Esophagus muscularis mucosa (tissue), 4 donors: ENCODE data around the gene RBM17. TPM values are rescaled to one million over a fixed set of nuclear protein-coding genes. Genes with fewer than 3 reads are reported as not detected.

ENCODE experiments used
- DNase-seq: peaks from one replicate; pipeline ENCODE4 v3.0.0-alpha.2; 2017; ENCODE audit errors: extremely low spot score
- H3K27ac ChIP-seq, 4 donors: fragments of 200-600 bp; sonication (generic); replicated peaks in 1 of 4; 1 replicate in 3 of 4; 2 replicates in 1 of 4; pipeline ENCODE4 v1.5.1; 2016 to 2019; ENCODE audit warnings: mild to moderate bottlenecking in 1 of 4
- H3K27me3 ChIP-seq, 4 donors: fragments of 200-600 bp; sonication (generic); one replicate each; pipeline versions ENCODE4 v1.5.1 to v1.6.0; 2016 to 2019
- H3K36me3 ChIP-seq, 4 donors: fragments of 200-600 bp; sonication (generic); one replicate each; pipeline ENCODE4 v1.5.1; 2016 to 2019
- H3K4me1 ChIP-seq, 4 donors: fragments of 200-600 bp; sonication (generic); one replicate each; pipeline ENCODE4 v1.5.1; 2016 to 2019
- H3K4me3 ChIP-seq, 4 donors: fragments of 200-600 bp; sonication (generic); 1 replicate in 2 of 4; 2 replicates in 2 of 4; pipeline ENCODE4 v1.5.1; 2016 to 2019; ENCODE audit warnings: mild to moderate bottlenecking in 4 of 4, moderate library complexity in 1 of 4
- H3K9me3 ChIP-seq, 4 donors: fragments of 200-600 bp; sonication (generic); 1 replicate in 3 of 4; 2 replicates in 1 of 4; pipeline ENCODE4 v1.5.1; 2016 to 2019
- EP300 ChIP-seq: sonication (generic); formaldehyde crosslinking; IDR thresholded peaks from one replicate; pipeline ENCODE4 v1.6.1; 2017; ENCODE audit warnings: antibody characterized with exemption
- POLR2A ChIP-seq: fragments of 450-650 bp; IDR thresholded peaks from one replicate; pipeline ENCODE4 v1.6.1; 2017; ENCODE audit warnings: antibody characterized with exemption, moderate library complexity, mild to moderate bottlenecking, low read depth
- POLR2AphosphoS5 ChIP-seq, 2 donors: sonication (generic); formaldehyde crosslinking; IDR thresholded peaks; one replicate each; pipeline ENCODE4 v1.6.1; 2017; ENCODE audit warnings: antibody characterized with exemption in 2 of 2
- WGBS: methylation state at CpG from one replicate; pipeline ENCODE4 v1.1.5; 2018; 5-methylcytosine and 5-hydroxymethylcytosine counted together
- intact Hi-C: fragments of 100-400 bp; cut with DNase I; formaldehyde crosslinking; loops from one replicate; pipeline ENCODE4 v1.15.1; 2023
- total RNA-seq, 4 donors: library from RNA; depleted of rRNA; stranded (reverse); fragments of >200 nt; gene quantifications; one replicate each; pipeline versions ENCODE4 v1.1.0 to v1.2.1, GENCODE V29; 2016
- TF ChIP-seq, protein P1 (sequence below), 3 experiments: fragments of 200-600 bp in 2 of 3; fragments of 450-650 bp in 1 of 3; sonication (generic) in 2 of 3; IDR thresholded peaks; one replicate each; pipeline ENCODE4 v1.5.1; 2017 to 2019; ENCODE audit warnings: antibody characterized with exemption in 3 of 3, mild to moderate bottlenecking in 2 of 3, moderate library complexity in 1 of 3

RBM17 gene
- total RNA-seq, 4 donors from 2014 or later, result 48.5 to 72.9 (median 59.5) TPM

DNA sequence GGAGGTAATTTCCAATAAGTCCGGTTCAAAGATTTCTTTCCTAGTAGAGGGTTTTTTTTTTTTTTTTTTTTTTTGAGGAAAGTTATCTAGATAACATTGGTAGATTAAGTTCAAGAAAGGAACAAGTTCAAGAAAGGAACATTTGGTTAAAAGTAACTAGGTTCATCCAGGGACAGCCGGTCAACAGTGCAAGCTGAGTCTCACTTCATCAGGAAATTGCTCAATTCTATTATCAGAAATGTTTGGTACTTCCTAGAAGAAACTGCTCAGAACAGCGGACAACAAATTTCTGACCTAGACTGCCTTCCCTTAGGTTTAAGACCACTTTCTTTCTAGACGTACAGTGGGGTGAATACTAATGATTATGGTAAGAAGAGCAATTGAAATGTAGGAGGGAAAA, 23.0 kb upstream of the RBM17 start:
- peak overlapping the region in 3 of 4 donors; percentile 32 to 63 (median 60) for H3K27ac ChIP-seq
- intact Hi-C loops, result no loop called here
- 63% methylated on average over 4 of the region's 4 CpGs for WGBS
- H3K4me1 ChIP-seq, result peaks cover 0 to 16% (median 4%) of the 10 kb centered on the region in 4 donors
- no peaks in the 10 kb centered on the region for H3K36me3 ChIP-seq
- no peaks in the 10 kb centered on the region for H3K27me3 ChIP-seq
- DNase-seq, result no peak
- no peaks in the 10 kb centered on the region for H3K9me3 ChIP-seq
- no peak overlapping the region for H3K4me3 ChIP-seq
- TF ChIP-seq POLR2A (no peak), EP300 (no peak), POLR2AphosphoS5 (IDR thresholded peaks at IDR 0.05) (no peak)
- TF ChIP-seq, protein P1, sequence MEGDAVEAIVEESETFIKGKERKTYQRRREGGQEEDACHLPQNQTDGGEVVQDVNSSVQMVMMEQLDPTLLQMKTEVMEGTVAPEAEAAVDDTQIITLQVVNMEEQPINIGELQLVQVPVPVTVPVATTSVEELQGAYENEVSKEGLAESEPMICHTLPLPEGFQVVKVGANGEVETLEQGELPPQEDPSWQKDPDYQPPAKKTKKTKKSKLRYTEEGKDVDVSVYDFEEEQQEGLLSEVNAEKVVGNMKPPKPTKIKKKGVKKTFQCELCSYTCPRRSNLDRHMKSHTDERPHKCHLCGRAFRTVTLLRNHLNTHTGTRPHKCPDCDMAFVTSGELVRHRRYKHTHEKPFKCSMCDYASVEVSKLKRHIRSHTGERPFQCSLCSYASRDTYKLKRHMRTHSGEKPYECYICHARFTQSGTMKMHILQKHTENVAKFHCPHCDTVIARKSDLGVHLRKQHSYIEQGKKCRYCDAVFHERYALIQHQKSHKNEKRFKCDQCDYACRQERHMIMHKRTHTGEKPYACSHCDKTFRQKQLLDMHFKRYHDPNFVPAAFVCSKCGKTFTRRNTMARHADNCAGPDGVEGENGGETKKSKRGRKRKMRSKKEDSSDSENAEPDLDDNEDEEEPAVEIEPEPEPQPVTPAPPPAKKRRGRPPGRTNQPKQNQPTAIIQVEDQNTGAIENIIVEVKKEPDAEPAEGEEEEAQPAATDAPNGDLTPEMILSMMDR (IDR thresholded peaks at IDR 0.05), result no peak

DNA sequence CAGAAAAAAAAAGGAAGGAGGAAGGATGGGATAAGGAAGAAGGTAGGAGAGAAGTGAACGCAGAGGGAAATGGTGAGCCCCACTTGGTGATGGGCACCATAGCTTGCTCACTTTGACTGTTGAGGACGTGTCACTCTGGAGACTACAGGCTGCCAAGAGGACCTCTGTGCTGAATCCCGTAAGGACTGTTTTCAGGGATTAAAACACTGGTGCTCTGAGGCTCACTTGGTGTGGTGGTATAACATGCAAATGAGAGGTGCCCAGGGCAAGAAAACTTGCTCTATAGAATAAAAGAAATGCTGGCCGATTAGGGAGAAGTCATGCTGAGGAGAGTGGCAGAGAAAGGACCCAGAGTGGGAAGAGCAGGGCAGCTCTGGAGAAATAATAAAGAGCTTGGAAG, 21.4 kb upstream of the RBM17 start:
- TF ChIP-seq, protein P1 (IDR thresholded peaks at IDR 0.05), result no peak
- no peak for TF ChIP-seq POLR2AphosphoS5 (IDR thresholded peaks at IDR 0.05)
- TF ChIP-seq EP300, result no peak
- no peak for TF ChIP-seq POLR2A
- no peaks in the 10 kb centered on the region for H3K9me3 ChIP-seq
- H3K36me3 ChIP-seq, result no peaks in the 10 kb centered on the region
- no peak for DNase-seq
- H3K4me1 ChIP-seq, result peaks cover 0 to 28% (median 6%) of the 10 kb centered on the region in 4 donors
- no peak overlapping the region for H3K27ac ChIP-seq
- H3K27me3 ChIP-seq, result no peaks in the 10 kb centered on the region
- 73% methylated on average over 4 of the region's 4 CpGs for WGBS
- H3K4me3 ChIP-seq, result no peak overlapping the region
- intact Hi-C loops, result no loop called here

DNA sequence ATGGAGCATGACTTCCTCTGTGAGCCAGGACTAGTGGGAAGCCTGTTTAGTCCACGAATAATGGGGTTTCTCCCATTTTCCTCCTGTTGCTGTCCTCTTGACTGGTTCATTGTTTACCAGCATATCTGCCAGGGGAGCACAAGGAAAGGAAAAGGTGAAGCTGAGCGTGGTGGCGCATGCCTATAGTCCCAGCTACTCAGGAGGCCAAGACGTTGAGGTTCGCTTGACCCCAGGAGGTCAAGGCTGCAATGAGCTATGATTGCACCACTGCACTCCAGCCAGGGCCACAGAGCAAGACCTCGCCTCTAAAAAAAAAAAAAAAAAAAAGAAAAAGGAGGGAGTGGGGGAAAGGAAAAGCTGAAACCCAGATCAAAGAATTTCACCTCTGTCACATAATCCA, 20.8 kb upstream of the RBM17 start:
- Histone ChIP-seq H3K4me1 (peaks cover 0 to 28% (median 6%) of the 10 kb centered on the region in 4 donors), H3K4me3 (no peak overlapping the region), H3K9me3 (no peaks in the 10 kb centered on the region), H3K27me3 (no peaks in the 10 kb centered on the region), H3K36me3 (no peaks in the 10 kb centered on the region), H3K27ac (no peak overlapping the region)
- DNase-seq, result no peak
- TF ChIP-seq EP300 (no peak), POLR2AphosphoS5 (IDR thresholded peaks at IDR 0.05) (no peak), POLR2A (no peak)
- TF ChIP-seq, protein P1 (IDR thresholded peaks at IDR 0.05), result no peak
- intact Hi-C loops, result no loop called here
- WGBS, result 72% methylated on average over 6 of the region's 6 CpGs

DNA sequence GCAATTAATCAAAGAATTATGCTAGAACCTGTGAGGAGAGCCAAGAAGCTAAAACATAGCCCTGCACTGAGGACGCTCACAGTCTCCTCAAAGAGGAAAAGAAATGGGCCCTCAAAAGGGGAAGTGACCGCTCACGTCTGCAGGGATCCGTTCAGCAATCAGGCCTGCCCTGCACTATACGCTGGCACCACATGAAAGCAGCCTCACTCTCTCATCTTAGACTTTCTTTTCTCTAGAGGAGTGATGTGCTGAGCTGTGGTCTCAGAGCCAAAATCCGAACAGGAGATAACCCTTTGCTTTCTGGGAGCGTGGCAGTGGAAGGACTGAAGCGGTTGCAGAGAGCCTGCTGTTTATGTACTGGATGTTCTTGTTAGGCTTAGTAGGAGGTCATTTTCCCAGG, 20.4 kb upstream of the RBM17 start:
- DNase-seq, result no peak
- TF ChIP-seq POLR2A (no peak), EP300 (no peak), POLR2AphosphoS5 (IDR thresholded peaks at IDR 0.05) (no peak)
- TF ChIP-seq, protein P1 (IDR thresholded peaks at IDR 0.05), result no peak
- WGBS, result 59% methylated on average over 8 of the region's 8 CpGs
- no peaks in the 10 kb centered on the region for H3K9me3 ChIP-seq
- H3K4me1 ChIP-seq, result peaks cover 0 to 28% (median 6%) of the 10 kb centered on the region in 4 donors
- no peak overlapping the region for H3K4me3 ChIP-seq
- H3K27me3 ChIP-seq, result no peaks in the 10 kb centered on the region
- intact Hi-C loops, result no loop called here
- H3K27ac ChIP-seq, result no peak overlapping the region
- no peaks in the 10 kb centered on the region for H3K36me3 ChIP-seq

DNA sequence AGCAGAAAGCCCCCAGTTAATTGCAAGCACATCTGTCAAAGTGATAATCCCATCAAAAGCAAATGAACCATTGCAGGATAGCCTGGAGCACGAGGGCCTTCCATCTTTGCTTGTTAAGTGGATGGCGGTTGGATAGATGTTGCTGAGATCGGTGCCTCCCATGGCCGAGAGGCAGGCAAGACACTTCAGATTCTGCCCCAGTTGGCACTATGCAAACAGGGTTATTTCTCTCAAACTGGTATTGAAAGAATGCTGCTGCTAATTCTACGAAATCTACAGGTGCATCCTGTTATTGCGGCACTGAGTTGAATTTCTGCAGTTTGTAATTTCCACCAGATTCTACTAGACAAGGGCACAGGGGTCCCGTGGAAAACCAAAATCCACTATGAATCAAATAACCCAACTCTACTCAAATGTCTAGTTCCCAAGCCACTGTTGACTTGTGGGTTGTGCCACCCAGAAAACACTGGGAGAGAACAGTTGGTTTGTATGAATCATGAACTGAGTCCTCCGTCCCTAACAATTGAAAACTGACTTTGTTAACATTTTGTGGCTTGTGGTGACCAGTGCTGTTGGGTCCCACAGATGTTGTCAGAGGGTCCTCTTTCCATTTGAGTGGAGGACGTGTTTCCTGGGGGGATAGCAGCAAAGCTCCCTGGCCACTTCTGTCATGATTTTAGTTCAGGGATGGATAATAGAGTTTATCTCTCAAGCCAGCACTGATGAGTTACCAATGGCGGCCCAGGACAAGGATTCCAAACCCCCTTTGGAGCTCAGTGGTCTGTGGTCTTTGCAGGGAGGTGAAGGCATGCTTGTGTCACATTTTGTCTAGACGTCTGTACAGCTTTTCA, 19.5 kb upstream of the RBM17 start:
- H3K36me3 ChIP-seq, result no peaks in the 10 kb centered on the region
- TF ChIP-seq EP300 (no peak), POLR2A (no peak), POLR2AphosphoS5 (IDR thresholded peaks at IDR 0.05) (no peak)
- TF ChIP-seq, protein P1 (IDR thresholded peaks at IDR 0.05), result no peak
- whole genome bisulfite sequencing, result 74% methylated on average over 10 of the region's 11 CpGs
- H3K4me3 ChIP-seq, result no peak overlapping the region
- no peak overlapping the region for H3K27ac ChIP-seq
- peaks cover 0 to 28% (median 6%) of the 10 kb centered on the region in 4 donors for H3K4me1 ChIP-seq
- H3K9me3 ChIP-seq, result no peaks in the 10 kb centered on the region
- intact Hi-C loops, result no loop called here
- no peaks in the 10 kb centered on the region for H3K27me3 ChIP-seq
- no peak for DNase-seq
